Measurements from ENCODE around the gene CDH23.

DNA sequence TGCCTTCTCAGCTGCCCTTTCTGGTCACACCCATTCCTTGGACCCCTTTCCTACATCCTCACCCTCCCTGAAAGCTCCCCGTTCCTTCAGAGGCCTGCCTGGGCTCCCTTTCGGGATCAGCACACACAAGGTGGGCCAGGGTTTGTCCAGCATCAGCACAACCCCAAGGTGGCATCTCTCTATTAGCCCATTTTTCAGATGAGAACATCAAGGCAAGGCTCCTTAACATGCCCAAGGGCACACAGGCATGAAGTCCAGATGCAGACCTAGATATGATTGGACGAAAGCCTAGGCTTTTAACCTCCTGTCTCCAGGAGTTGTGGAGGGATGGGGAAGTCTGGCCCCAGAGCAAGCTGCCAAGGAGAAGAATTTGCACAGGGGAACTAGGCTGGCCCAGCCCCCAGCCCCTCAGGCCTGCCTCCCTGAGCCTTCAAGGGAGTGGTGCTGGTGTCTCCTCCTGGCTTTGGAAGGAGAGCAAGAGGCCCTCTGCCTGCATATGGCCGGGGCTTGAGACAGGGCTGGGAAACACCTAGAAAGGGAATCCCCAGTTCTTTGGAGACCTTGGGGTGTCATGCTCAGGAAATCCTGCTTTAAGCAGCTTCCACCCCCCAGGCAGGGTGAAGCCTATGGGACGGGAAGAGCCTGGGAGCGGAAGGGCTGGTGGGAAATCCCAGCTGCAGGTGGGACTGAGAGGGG is 385.6 kb downstream of the CDH23 start:
- TF ChIP-seq, protein P1, sequence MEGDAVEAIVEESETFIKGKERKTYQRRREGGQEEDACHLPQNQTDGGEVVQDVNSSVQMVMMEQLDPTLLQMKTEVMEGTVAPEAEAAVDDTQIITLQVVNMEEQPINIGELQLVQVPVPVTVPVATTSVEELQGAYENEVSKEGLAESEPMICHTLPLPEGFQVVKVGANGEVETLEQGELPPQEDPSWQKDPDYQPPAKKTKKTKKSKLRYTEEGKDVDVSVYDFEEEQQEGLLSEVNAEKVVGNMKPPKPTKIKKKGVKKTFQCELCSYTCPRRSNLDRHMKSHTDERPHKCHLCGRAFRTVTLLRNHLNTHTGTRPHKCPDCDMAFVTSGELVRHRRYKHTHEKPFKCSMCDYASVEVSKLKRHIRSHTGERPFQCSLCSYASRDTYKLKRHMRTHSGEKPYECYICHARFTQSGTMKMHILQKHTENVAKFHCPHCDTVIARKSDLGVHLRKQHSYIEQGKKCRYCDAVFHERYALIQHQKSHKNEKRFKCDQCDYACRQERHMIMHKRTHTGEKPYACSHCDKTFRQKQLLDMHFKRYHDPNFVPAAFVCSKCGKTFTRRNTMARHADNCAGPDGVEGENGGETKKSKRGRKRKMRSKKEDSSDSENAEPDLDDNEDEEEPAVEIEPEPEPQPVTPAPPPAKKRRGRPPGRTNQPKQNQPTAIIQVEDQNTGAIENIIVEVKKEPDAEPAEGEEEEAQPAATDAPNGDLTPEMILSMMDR (IDR thresholded peaks at IDR 0.05; ENCODE audit: low read length): no peak
- no peak for TF ChIP-seq EZH2phosphoT487 (IDR thresholded peaks at IDR 0.05; ENCODE audit: low read length)
- no peak for TF ChIP-seq EZH2 (optimal IDR thresholded peaks at IDR 0.05; ENCODE audit: low read depth, low read length)

Measured in MM.1S (cell line).